A549 (cell line): ENCODE measurements around the gene ELAPOR1. TPM values are rescaled to one million over a fixed set of nuclear protein-coding genes. Genes with fewer than 3 reads are reported as not detected.

Source experiments
- ATAC-seq, 2 experiments: fragments of 200-7000 bp in 1 of 2; fragments of >200 bp in 1 of 2; cut with Nextera tagmentation in 1 of 2; cut with Tn5 transposase in 1 of 2; 3 replicates each; pipeline versions ENCODE4 v1.8.0 to v1.9.1; 2018 to 2020; ENCODE audit warnings: mild to moderate bottlenecking in 1 of 2, moderate library complexity in 1 of 2
- CTCF ChIA-PET: fragments of 300-600 bp; sonication (Branson Sonifier 250); formaldehyde crosslinking; extraction: SDS; loops from one replicate; lab custom pipeline; 2021; ENCODE audit warnings: antibody characterized with exemption, inconsistent platforms; lab: Yijun Ruan, JAX
- POLR2A ChIA-PET: fragments of 350-600 bp; formaldehyde crosslinking; extraction: SDS; loops from one replicate; lab custom pipeline; 2021; ENCODE audit warnings: antibody characterized with exemption, inconsistent platforms; lab: Yijun Ruan, JAX
- DNase-seq, 2 experiments: peaks; one replicate each; pipeline versions ENCODE4 v3.0.0 to v3.0.0-alpha.2; 2011 to 2016; ENCODE audit warnings: low read depth in 1 of 2, low spot score in 1 of 2
- FAIRE-seq: peaks from 2 replicates; lab custom pipeline; 2011; peaks lifted over from hg19 to GRCh38; lab: Jason Lieb, UNC
- H3K27ac ChIP-seq, 2 experiments: fragments of >200 bp; sonication (Bioruptor Twin); formaldehyde crosslinking; 3 replicates each; pipeline ENCODE4 v1.5.1; 2016 to 2017
- H3K4me1 ChIP-seq: fragments of >200 bp; sonication (Bioruptor Twin); formaldehyde crosslinking; 3 replicates; pipeline ENCODE4 v1.6.1; 2016
- H3K4me2 ChIP-seq: fragments of >200 bp; sonication (Bioruptor Twin); formaldehyde crosslinking; 3 replicates; pipeline ENCODE4 v1.6.1; 2016
- H3K4me3 ChIP-seq: fragments of >200 bp; sonication (Bioruptor Twin); formaldehyde crosslinking; 3 replicates; pipeline ENCODE4 v1.5.1; 2016
- H3K9me3 ChIP-seq: fragments of >200 bp; sonication (Bioruptor Twin); formaldehyde crosslinking; 3 replicates; pipeline ENCODE4 v1.6.1; 2016
- ATOH8 ChIP-seq: fragments of 250-450 bp; sonication (Bioruptor Pico); IDR thresholded peaks from 2 replicates; pipeline ENCODE4 v1.5.0; 2020; ENCODE audit warnings: low read depth, mild to moderate bottlenecking, moderate library complexity
- BCL3 ChIP-seq: fragments of >200 bp; sonication (Bioruptor Twin); formaldehyde crosslinking; IDR thresholded peaks from 3 replicates; pipeline ENCODE4 v1.6.1; 2016
- BHLHE40 ChIP-seq: IDR thresholded peaks from 2 replicates; pipeline ENCODE4 v1.6.1; 2012; ENCODE audit warnings: low read depth, low read length, inconsistent platforms
- CBX2 ChIP-seq: fragments of 200-600 bp; sonication (generic); IDR thresholded peaks from 2 replicates; pipeline ENCODE4 v1.6.1; 2016; ENCODE audit warnings: low read depth, mild to moderate bottlenecking, borderline replicate concordance
- CHD2 ChIP-seq: fragments of 150-350 bp; IDR thresholded peaks from 2 replicates; pipeline ENCODE4 v1.6.1; 2014; ENCODE audit warnings: low read length; ENCODE audit not compliant: partially characterized antibody
- EP300 ChIP-seq, 2 experiments: fragments of >200 bp; sonication (Bioruptor Twin); formaldehyde crosslinking; IDR thresholded peaks; 2 replicates in 1 of 2; 3 replicates in 1 of 2; pipeline ENCODE4 v1.6.1; 2016 to 2017
- FOSL2 ChIP-seq, 2 experiments: fragments of 450-650 bp in 1 of 2; fragments of >200 bp in 1 of 2; sonication (Bioruptor Twin) in 1 of 2; formaldehyde crosslinking; IDR thresholded peaks; 2 replicates each; pipeline versions ENCODE4 v1.5.0 to v1.6.1; 2016 to 2020; ENCODE audit warnings: mild to moderate bottlenecking in 1 of 2, moderate library complexity in 1 of 2
- FOXS1 ChIP-seq: fragments of 250-450 bp; sonication (Bioruptor Pico); IDR thresholded peaks from 2 replicates; pipeline ENCODE4 v1.5.0; 2020; ENCODE audit warnings: mild to moderate bottlenecking, moderate library complexity
- GATA3 ChIP-seq: IDR thresholded peaks from 2 replicates; pipeline ENCODE4 v1.6.1; 2012; ENCODE audit warnings: borderline replicate concordance
- HDAC2 ChIP-seq: fragments of 200-600 bp; sonication (generic); IDR thresholded peaks from 2 replicates; pipeline ENCODE4 v1.6.1; 2016
- HEYL ChIP-seq: fragments of 250-450 bp; sonication (Bioruptor Pico); IDR thresholded peaks from 2 replicates; pipeline ENCODE4 v1.8.0; 2021; ENCODE audit warnings: mild to moderate bottlenecking, moderate library complexity
- JUN ChIP-seq, 2 experiments: fragments of >200 bp; sonication (Bioruptor Twin); formaldehyde crosslinking; IDR thresholded peaks; 2 replicates in 1 of 2; 3 replicates in 1 of 2; pipeline ENCODE4 v1.6.1; 2016 to 2017
- JUNB ChIP-seq: fragments of >200 bp; sonication (Bioruptor Twin); formaldehyde crosslinking; IDR thresholded peaks from 2 replicates; pipeline ENCODE4 v1.6.1; 2016
- KDM1A ChIP-seq: fragments of 200-600 bp; sonication (generic); IDR thresholded peaks from 2 replicates; pipeline ENCODE4 v1.6.1; 2016; ENCODE audit warnings: low read depth, mild to moderate bottlenecking
- KDM5A ChIP-seq: fragments of 200-600 bp; sonication (generic); IDR thresholded peaks from 2 replicates; pipeline ENCODE4 v1.6.1; 2016; ENCODE audit warnings: antibody characterized with exemption, mild to moderate bottlenecking
- MAFK ChIP-seq: fragments of 450-650 bp; IDR thresholded peaks from 2 replicates; pipeline ENCODE4 v1.6.1; 2014; ENCODE audit not compliant: partially characterized antibody
- MAX ChIP-seq: IDR thresholded peaks from 2 replicates; pipeline ENCODE4 v1.6.1; 2012
- MAZ ChIP-seq: fragments of 150-350 bp; IDR thresholded peaks from 2 replicates; pipeline ENCODE4 v1.6.1; 2014; ENCODE audit warnings: antibody characterized with exemption, low read depth, low read length, borderline replicate concordance
- NPAS2 ChIP-seq: fragments of 250-450 bp; sonication (Bioruptor Pico); IDR thresholded peaks from 2 replicates; pipeline ENCODE4 v1.8.0; 2022; ENCODE audit warnings: mild to moderate bottlenecking, moderate library complexity, borderline replicate concordance
- NR3C1 ChIP-seq: fragments of >200 bp; sonication (Bioruptor Twin); formaldehyde crosslinking; IDR thresholded peaks from 3 replicates; pipeline ENCODE4 v1.6.1; 2017
- PBX3 ChIP-seq: IDR thresholded peaks from 2 replicates; pipeline ENCODE4 v1.6.1; 2012
- POLR2AphosphoS2 ChIP-seq: conservative IDR thresholded peaks from 2 replicates; pipeline ENCODE4 v1.6.1; 2012; ENCODE audit warnings: low read length, improper control_type of control experiment, inconsistent platforms
- RFX5 ChIP-seq: fragments of 450-650 bp; IDR thresholded peaks from 2 replicates; pipeline ENCODE4 v1.7.1; 2014; ENCODE audit warnings: antibody characterized with exemption, mild to moderate bottlenecking, moderate library complexity
- SREBF2 ChIP-seq: fragments of 450-650 bp; IDR thresholded peaks from 2 replicates; pipeline ENCODE4 v1.6.1; 2014; ENCODE audit warnings: mild to moderate bottlenecking, moderate library complexity
- TFCP2L1 ChIP-seq: fragments of 250-450 bp; sonication (Bioruptor Pico); IDR thresholded peaks from 2 replicates; pipeline ENCODE4 v1.5.0; 2021; ENCODE audit warnings: mild to moderate bottlenecking
- ZFP36 ChIP-seq: fragments of 450-650 bp; IDR thresholded peaks from 2 replicates; pipeline ENCODE4 v1.6.1; 2014; ENCODE audit warnings: borderline replicate concordance; ENCODE audit not compliant: partially characterized antibody
- ZSCAN20 ChIP-seq: fragments of 250-450 bp; sonication (Bioruptor Pico); IDR thresholded peaks from 2 replicates; pipeline ENCODE4 v1.8.0; 2022; ENCODE audit warnings: mild to moderate bottlenecking, moderate library complexity
- WGBS: methylation state at CpG from one replicate; pipeline ENCODE4 v1.1.6; 2017; ENCODE audit errors: missing lambda C conversion rate; 5-methylcytosine and 5-hydroxymethylcytosine counted together
- polyA plus RNA-seq, 4 experiments: library from polyadenylated mRNA; depleted of rRNA in 3 of 4; stranded (reverse); fragments of >200 nt; fragmentation: RNase III in 1 of 4; extraction: RNeasy Plus Mini Kit Qiagen cat#74134 plus additional on column Dnase treatment in 1 of 4; gene quantifications; 2 replicates in 3 of 4; 3 replicates in 1 of 4; pipeline ENCODE4 v1.2.3, GENCODE V29; 2011 to 2017

ELAPOR1 gene
- polyA plus RNA-seq, 2 of the 4 experiments (the other 2 are of a cell fraction): 0.37 to 0.56 TPM

- FAIRE-seq (no peak), ATAC-seq (no peak), DNase-seq (no peak)
- no peaks in the 10 kb centered on the region for H3K9me3 ChIP-seq
- ChIA-PET CTCF (interaction anchor here (1.1 kb wide), 1 partner anchor 44 kb away, joined by 3 read pairs; a partner anchor contains a TSS), POLR2A (no interaction called here)
- H3K27ac ChIP-seq: no peak overlapping the region
- H3K4me3 ChIP-seq: no peak overlapping the region
- H3K4me2 ChIP-seq: no peak overlapping the region
- TF ChIP-seq CBX2: no peak
- no peak for TF ChIP-seq MAX
- no peak for TF ChIP-seq HEYL
- TF ChIP-seq EP300 (IDR thresholded peaks at IDR 0.05): no peak
- TF ChIP-seq TFCP2L1: no peak
- TF ChIP-seq CHD2: no peak
- no peak for TF ChIP-seq GATA3
- TF ChIP-seq FOSL2 (IDR thresholded peaks at IDR 0.05): no peak
- no peak for TF ChIP-seq FOSL2 (CRISPR knock-in tag; IDR thresholded peaks at IDR 0.05)
- TF ChIP-seq RFX5: no peak
- TF ChIP-seq NPAS2: no peak
- no peak for TF ChIP-seq MAFK
- no peak for TF ChIP-seq POLR2AphosphoS2
- no peak for TF ChIP-seq KDM1A
- no peak for TF ChIP-seq PBX3
- no peak for TF ChIP-seq ZFP36
- TF ChIP-seq JUN (IDR thresholded peaks at IDR 0.05): no peak
- TF ChIP-seq MAZ: no peak
- TF ChIP-seq NR3C1: no peak
- no peak for TF ChIP-seq BHLHE40
- no peak for TF ChIP-seq ZSCAN20 (CRISPR knock-in tag)
- 95% methylated on average over 2 of the region's 2 CpGs for WGBS
- peaks cover 8% of the 10 kb centered on the region; the same call in 2 of the 3 replicates for H3K4me1 ChIP-seq
These were observed 43.0 kb downstream of the ELAPOR1 start for GRCh38 chr1:109156916-109157385.

- peaks cover 13% of the 10 kb centered on the region for H3K4me1 ChIP-seq
- no peak overlapping the region for H3K4me2 ChIP-seq
- DNase-seq (no peak), ATAC-seq (no peak), FAIRE-seq (no peak)
- no peak for TF ChIP-seq KDM5A
- TF ChIP-seq PBX3: no peak
- no peak for TF ChIP-seq BHLHE40
- no peak for TF ChIP-seq FOXS1 (CRISPR knock-in tag)
- no peak for TF ChIP-seq SREBF2
- TF ChIP-seq MAFK: no peak
- no peak for TF ChIP-seq ATOH8 (CRISPR knock-in tag)
- no peak for TF ChIP-seq JUNB
- TF ChIP-seq BCL3: no peak
- TF ChIP-seq CHD2: no peak
- no peak for TF ChIP-seq HDAC2
- no peak for TF ChIP-seq MAX
- WGBS: 88% methylated on average over 7 of the region's 7 CpGs
- ChIA-PET CTCF (no interaction called here), POLR2A (no interaction called here)
- no peak overlapping the region for H3K4me3 ChIP-seq
- H3K9me3 ChIP-seq: no peaks in the 10 kb centered on the region
- H3K27ac ChIP-seq: no peak overlapping the region
These were observed 44.5 kb downstream of the ELAPOR1 start for GRCh38 chr1:109158433-109158832.
